GM23338 (cell line): Measurements from ENCODE around the gene SV2C. TPM values are rescaled to one million over a fixed set of nuclear protein-coding genes. Genes with fewer than 3 reads are reported as not detected.

Experiments used
- ATAC-seq: fragments of 200-7000 bp; cut with Tn5 transposase; 3 replicates; pipeline ENCODE4 v1.9.1; 2020
- DNase-seq: peaks from one replicate; pipeline ENCODE4 v3.0.0-alpha.2; 2015; ENCODE audit warnings: low spot score
- H2AFZ ChIP-seq: fragments of 200-600 bp; sonication (generic); 2 replicates; pipeline ENCODE4 v1.8.0; 2016; ENCODE audit warnings: antibody characterized with exemption, mild to moderate bottlenecking, moderate library complexity
- H3F3A ChIP-seq: fragments of 200-600 bp; sonication (generic); replicated peaks from 2 replicates; pipeline ENCODE4 v1.8.0; 2017; ENCODE audit warnings: antibody characterized with exemption, mixed run types, low read depth
- H3K27ac ChIP-seq: fragments of 200-600 bp; sonication (generic); 2 replicates; pipeline ENCODE4 v1.6.1; 2016; ENCODE audit warnings: low read depth
- H3K27me3 ChIP-seq: fragments of 200-600 bp; sonication (generic); 2 replicates; pipeline ENCODE4 v1.8.0; 2016; ENCODE audit warnings: mild to moderate bottlenecking, mixed run types, moderate library complexity; ENCODE audit not compliant: insufficient read depth
- H3K36me3 ChIP-seq: fragments of 200-600 bp; sonication (generic); 2 replicates; pipeline ENCODE4 v1.8.0; 2016; ENCODE audit warnings: mild to moderate bottlenecking; ENCODE audit not compliant: insufficient read depth
- H3K4me1 ChIP-seq: fragments of 200-600 bp; sonication (generic); 2 replicates; pipeline ENCODE4 v1.8.0; 2016; ENCODE audit warnings: mild to moderate bottlenecking, moderate library complexity; ENCODE audit not compliant: insufficient read depth
- H3K4me2 ChIP-seq: fragments of 200-600 bp; sonication (generic); 2 replicates; pipeline ENCODE4 v1.7.1; 2017; ENCODE audit warnings: mixed run types
- H3K4me3 ChIP-seq: fragments of 200-600 bp; sonication (generic); 2 replicates; pipeline ENCODE4 v1.6.1; 2016; ENCODE audit warnings: mixed run types
- H3K79me2 ChIP-seq: fragments of 200-600 bp; sonication (generic); replicated peaks from 2 replicates; pipeline ENCODE4 v1.8.0; 2017; ENCODE audit warnings: mild to moderate bottlenecking; ENCODE audit not compliant: insufficient read depth
- H3K9me2 ChIP-seq: fragments of 200-600 bp; sonication (generic); 2 replicates; pipeline ENCODE4 v1.8.0; 2017; ENCODE audit not compliant: insufficient read depth
- H4K20me1 ChIP-seq: fragments of 200-600 bp; sonication (generic); replicated peaks from 2 replicates; pipeline ENCODE4 v1.8.0; 2017; ENCODE audit warnings: mild to moderate bottlenecking; ENCODE audit not compliant: insufficient read depth
- H3K27ac Mint-ChIP-seq: 2 replicates; pipeline ENCODE4 v1.8.0; 2020; ENCODE audit warnings: inconsistent platforms, mild to moderate bottlenecking, moderate library complexity, mixed read lengths
- H3K27me3 Mint-ChIP-seq: 3 replicates; pipeline ENCODE4 v1.8.0; 2022; ENCODE audit warnings: low read depth, mild to moderate bottlenecking, moderate library complexity, mixed read lengths, inconsistent platforms; ENCODE audit not compliant: insufficient read depth, poor library complexity
- H3K36me3 Mint-ChIP-seq: 3 replicates; pipeline ENCODE4 v1.8.0; 2021; ENCODE audit warnings: low read depth, mild to moderate bottlenecking, inconsistent platforms, moderate library complexity, mixed read lengths
- H3K4me1 Mint-ChIP-seq: 3 replicates; pipeline ENCODE4 v1.8.0; 2020; ENCODE audit warnings: mild to moderate bottlenecking, inconsistent platforms, mixed read lengths
- H3K4me3 Mint-ChIP-seq: 3 replicates; pipeline ENCODE4 v1.8.0; 2021; ENCODE audit warnings: moderate library complexity, mild to moderate bottlenecking, inconsistent platforms, mixed read lengths
- H3K9me3 Mint-ChIP-seq: 3 replicates; pipeline ENCODE4 v1.8.0; 2020; ENCODE audit warnings: moderate library complexity, mild to moderate bottlenecking, inconsistent platforms, mixed read lengths
- EZH2phosphoT487 ChIP-seq: fragments of 200-600 bp; sonication (generic); IDR thresholded peaks from one replicate; pipeline ENCODE4 v1.8.1; 2018; ENCODE audit warnings: antibody characterized with exemption; ENCODE audit not compliant: unreplicated experiment
- JUNB ChIP-seq: IDR thresholded peaks from one replicate; pipeline ENCODE4 v1.6.1; 2016; ENCODE audit warnings: antibody characterized with exemption; ENCODE audit not compliant: unreplicated experiment
- STAT1 ChIP-seq: IDR thresholded peaks from one replicate; pipeline ENCODE4 v1.6.1; 2016; ENCODE audit warnings: antibody characterized with exemption; ENCODE audit not compliant: unreplicated experiment
- ZNF462 ChIP-seq: fragments of 250-450 bp; sonication (Bioruptor Pico); IDR thresholded peaks from 2 replicates; pipeline ENCODE4 v1.5.0; 2020; ENCODE audit warnings: mild to moderate bottlenecking, moderate library complexity
- polyA plus RNA-seq: library from polyadenylated mRNA; unstranded; fragments of >200 nt; fragmentation: Nextera tagmentation; extraction: Ambion mirVana; gene quantifications from 2 replicates; pipeline ENCODE4 v1.2.1, GENCODE V29; 2016
- total RNA-seq: library from RNA; depleted of rRNA; stranded (reverse); fragments of >200 nt; shearing (Covaris generic); gene quantifications from 2 replicates; pipeline ENCODE4 v1.2.3, GENCODE V29; 2014
- TF ChIP-seq, protein P1 (sequence below): IDR thresholded peaks from one replicate; pipeline ENCODE4 v1.6.1; 2018; ENCODE audit warnings: antibody characterized with exemption; ENCODE audit not compliant: unreplicated experiment

Gene SV2C
- total and polyA plus RNA-seq, 2 experiments from 2014 or later: 0.05 to 0.07 TPM

GRCh38 chr5:76264681-76265080 is 181.5 kb downstream of the SV2C start (continued):
- TF ChIP-seq ZNF462 (CRISPR knock-in tag): no peak
- no peak for TF ChIP-seq JUNB
- no peak for TF ChIP-seq EZH2phosphoT487
- TF ChIP-seq, protein P1, sequence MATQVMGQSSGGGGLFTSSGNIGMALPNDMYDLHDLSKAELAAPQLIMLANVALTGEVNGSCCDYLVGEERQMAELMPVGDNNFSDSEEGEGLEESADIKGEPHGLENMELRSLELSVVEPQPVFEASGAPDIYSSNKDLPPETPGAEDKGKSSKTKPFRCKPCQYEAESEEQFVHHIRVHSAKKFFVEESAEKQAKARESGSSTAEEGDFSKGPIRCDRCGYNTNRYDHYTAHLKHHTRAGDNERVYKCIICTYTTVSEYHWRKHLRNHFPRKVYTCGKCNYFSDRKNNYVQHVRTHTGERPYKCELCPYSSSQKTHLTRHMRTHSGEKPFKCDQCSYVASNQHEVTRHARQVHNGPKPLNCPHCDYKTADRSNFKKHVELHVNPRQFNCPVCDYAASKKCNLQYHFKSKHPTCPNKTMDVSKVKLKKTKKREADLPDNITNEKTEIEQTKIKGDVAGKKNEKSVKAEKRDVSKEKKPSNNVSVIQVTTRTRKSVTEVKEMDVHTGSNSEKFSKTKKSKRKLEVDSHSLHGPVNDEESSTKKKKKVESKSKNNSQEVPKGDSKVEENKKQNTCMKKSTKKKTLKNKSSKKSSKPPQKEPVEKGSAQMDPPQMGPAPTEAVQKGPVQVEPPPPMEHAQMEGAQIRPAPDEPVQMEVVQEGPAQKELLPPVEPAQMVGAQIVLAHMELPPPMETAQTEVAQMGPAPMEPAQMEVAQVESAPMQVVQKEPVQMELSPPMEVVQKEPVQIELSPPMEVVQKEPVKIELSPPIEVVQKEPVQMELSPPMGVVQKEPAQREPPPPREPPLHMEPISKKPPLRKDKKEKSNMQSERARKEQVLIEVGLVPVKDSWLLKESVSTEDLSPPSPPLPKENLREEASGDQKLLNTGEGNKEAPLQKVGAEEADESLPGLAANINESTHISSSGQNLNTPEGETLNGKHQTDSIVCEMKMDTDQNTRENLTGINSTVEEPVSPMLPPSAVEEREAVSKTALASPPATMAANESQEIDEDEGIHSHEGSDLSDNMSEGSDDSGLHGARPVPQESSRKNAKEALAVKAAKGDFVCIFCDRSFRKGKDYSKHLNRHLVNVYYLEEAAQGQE: no peak

- no peaks in the 10 kb centered on the region for H4K20me1 ChIP-seq
- Mint-ChIP-seq H3K36me3 (no peaks in the 10 kb centered on the region), H3K27me3 (no peaks in the 10 kb centered on the region), H3K4me1 (peaks cover 20% of the 10 kb centered on the region), H3K27ac (no peak overlapping the region), H3K9me3 (no peaks in the 10 kb centered on the region), H3K4me3 (no peak overlapping the region)
- no peaks in the 10 kb centered on the region; the same call in 1 of the 2 replicates for H3K4me1 ChIP-seq
- H3K4me3 ChIP-seq: no peak overlapping the region
- H2AFZ ChIP-seq: peak overlapping the region; percentile 81
- no peak for ATAC-seq
- no peaks in the 10 kb centered on the region for H3K79me2 ChIP-seq
- no peaks in the 10 kb centered on the region for H3F3A ChIP-seq
- no peak overlapping the region for H3K4me2 ChIP-seq
- no peak overlapping the region for H3K27ac ChIP-seq
- H3K9me2 ChIP-seq: no peaks in the 10 kb centered on the region
- DNase-seq: no peak
- H3K36me3 ChIP-seq: no peaks in the 10 kb centered on the region
- H3K27me3 ChIP-seq: no peaks in the 10 kb centered on the region
- TF ChIP-seq ZNF462 (CRISPR knock-in tag) (no peak), STAT1 (no peak), EZH2phosphoT487 (no peak)
Observed at GRCh38 chr5:76269259-76269931, 186.2 kb downstream of the SV2C start.
